ENCODE measurements around the gene CMBL.

- TF ChIP-seq, protein P1, sequence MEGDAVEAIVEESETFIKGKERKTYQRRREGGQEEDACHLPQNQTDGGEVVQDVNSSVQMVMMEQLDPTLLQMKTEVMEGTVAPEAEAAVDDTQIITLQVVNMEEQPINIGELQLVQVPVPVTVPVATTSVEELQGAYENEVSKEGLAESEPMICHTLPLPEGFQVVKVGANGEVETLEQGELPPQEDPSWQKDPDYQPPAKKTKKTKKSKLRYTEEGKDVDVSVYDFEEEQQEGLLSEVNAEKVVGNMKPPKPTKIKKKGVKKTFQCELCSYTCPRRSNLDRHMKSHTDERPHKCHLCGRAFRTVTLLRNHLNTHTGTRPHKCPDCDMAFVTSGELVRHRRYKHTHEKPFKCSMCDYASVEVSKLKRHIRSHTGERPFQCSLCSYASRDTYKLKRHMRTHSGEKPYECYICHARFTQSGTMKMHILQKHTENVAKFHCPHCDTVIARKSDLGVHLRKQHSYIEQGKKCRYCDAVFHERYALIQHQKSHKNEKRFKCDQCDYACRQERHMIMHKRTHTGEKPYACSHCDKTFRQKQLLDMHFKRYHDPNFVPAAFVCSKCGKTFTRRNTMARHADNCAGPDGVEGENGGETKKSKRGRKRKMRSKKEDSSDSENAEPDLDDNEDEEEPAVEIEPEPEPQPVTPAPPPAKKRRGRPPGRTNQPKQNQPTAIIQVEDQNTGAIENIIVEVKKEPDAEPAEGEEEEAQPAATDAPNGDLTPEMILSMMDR (IDR thresholded peaks at IDR 0.05) = no peak
- TF ChIP-seq POLR2A (IDR thresholded peaks at IDR 0.05) (no peak), POLR2AphosphoS5 (IDR thresholded peaks at IDR 0.05) (no peak), EP300 (IDR thresholded peaks at IDR 0.05) (no peak)
Observed at GRCh38 chr5:10277773-10278630, 29.7 kb downstream of the CMBL start.
